Measurements from ENCODE around the gene MGME1.

Gene MGME1

DNA sequence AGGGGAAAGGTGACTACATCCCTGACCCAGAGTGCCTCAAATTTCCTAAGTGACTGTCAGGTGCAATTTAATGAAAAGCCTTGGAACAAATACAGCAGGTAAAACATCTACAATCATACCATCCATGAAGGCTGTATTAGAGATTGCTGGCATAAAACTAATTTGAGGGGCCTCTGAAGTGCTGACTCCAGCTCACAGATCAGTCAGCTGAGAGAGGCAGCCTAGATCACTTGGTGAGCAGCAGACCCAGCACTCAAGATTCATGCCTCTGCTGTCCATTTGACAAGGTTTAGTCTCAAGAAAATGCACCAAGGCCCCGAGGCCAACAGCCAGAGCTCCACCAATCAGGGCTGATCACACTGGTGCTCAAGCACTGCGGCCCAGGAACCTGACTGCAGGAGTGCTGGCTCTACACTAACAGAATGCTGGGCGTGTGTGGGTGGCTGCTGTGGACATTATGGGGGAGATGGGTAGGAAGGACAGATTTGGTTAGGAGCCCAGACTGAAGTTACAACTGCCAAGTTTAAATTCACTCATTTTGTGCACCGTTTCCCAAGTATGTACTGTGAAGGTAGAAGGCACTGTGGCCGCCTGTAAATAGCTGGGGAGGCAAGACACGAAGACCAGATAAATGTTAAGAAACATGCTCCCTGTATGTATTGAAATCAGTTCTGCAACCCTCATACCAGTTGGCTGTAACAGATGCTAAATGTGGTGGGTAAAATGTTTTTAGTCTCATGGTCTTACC, 28.4 kb upstream of the MGME1 start:
- no peaks in the 10 kb centered on the region for H3K79me2 ChIP-seq
- H3K36me3 ChIP-seq (ENCODE audit: control insufficient read depth, insufficient read depth, low read length): no peaks in the 10 kb centered on the region
- no peaks in the 10 kb centered on the region for H3K9me3 ChIP-seq (ENCODE audit: control insufficient read depth, low read length)
- no peak overlapping the region for H3K4me2 ChIP-seq (ENCODE audit: low read length)
- TF ChIP-seq, protein P1, sequence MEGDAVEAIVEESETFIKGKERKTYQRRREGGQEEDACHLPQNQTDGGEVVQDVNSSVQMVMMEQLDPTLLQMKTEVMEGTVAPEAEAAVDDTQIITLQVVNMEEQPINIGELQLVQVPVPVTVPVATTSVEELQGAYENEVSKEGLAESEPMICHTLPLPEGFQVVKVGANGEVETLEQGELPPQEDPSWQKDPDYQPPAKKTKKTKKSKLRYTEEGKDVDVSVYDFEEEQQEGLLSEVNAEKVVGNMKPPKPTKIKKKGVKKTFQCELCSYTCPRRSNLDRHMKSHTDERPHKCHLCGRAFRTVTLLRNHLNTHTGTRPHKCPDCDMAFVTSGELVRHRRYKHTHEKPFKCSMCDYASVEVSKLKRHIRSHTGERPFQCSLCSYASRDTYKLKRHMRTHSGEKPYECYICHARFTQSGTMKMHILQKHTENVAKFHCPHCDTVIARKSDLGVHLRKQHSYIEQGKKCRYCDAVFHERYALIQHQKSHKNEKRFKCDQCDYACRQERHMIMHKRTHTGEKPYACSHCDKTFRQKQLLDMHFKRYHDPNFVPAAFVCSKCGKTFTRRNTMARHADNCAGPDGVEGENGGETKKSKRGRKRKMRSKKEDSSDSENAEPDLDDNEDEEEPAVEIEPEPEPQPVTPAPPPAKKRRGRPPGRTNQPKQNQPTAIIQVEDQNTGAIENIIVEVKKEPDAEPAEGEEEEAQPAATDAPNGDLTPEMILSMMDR (IDR thresholded peaks at IDR 0.05): no peak
- H2AFZ ChIP-seq: no peak overlapping the region
- H3K4me3 ChIP-seq (ENCODE audit: low read depth, low read length): no peak overlapping the region
- H3K27ac ChIP-seq: no peak overlapping the region
- peaks cover 21% of the 10 kb centered on the region for H3K4me1 ChIP-seq
- no peak overlapping the region for H3K9ac ChIP-seq
- no peaks in the 10 kb centered on the region for H3K27me3 ChIP-seq (ENCODE audit: control insufficient read depth, insufficient read depth, low read length)

DNA sequence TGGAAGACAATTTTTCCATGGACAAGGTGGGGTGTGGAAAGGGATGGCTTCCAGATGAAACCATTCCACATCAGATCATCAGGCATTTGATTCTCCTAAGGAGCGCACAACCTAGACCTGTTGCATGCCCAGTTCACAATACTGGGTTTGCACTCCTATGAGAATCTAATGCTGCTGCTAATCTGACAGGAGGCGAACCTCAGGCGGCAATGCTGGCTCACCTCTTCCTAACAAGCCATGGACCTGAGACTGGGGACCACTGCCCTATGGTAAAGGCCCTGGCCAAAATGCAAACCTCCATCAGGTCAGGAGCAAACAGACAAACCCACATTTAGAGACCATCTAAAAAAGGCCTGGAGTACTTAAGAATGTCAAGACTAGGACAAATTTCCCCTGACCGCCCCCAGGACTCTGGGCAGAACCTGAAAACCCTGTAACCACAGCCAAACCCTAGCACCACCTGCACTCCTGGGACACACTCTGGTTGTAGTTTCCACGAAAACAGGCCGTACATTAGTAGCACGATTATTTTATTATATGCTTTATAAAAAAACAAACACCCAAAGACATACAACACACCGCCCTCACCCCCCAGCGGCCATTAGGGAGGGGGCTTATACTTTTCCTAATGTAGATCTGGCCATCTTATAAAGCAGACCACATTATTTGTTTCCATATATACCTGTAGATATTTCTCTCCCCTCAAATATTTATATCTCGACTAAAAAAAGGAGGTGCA, 27.6 kb upstream of the MGME1 start:
- peaks cover 21% of the 10 kb centered on the region for H3K4me1 ChIP-seq
- no peaks in the 10 kb centered on the region for H3K9me3 ChIP-seq (ENCODE audit: control insufficient read depth, low read length)
- no peak overlapping the region for H3K9ac ChIP-seq
- H3K27ac ChIP-seq: no peak overlapping the region
- H3K27me3 ChIP-seq (ENCODE audit: control insufficient read depth, insufficient read depth, low read length): no peaks in the 10 kb centered on the region
- H3K79me2 ChIP-seq: no peaks in the 10 kb centered on the region
- no peak overlapping the region for H2AFZ ChIP-seq
- TF ChIP-seq, protein P1 (IDR thresholded peaks at IDR 0.05): no peak
- no peaks in the 10 kb centered on the region for H3K36me3 ChIP-seq (ENCODE audit: control insufficient read depth, insufficient read depth, low read length)
- no peak overlapping the region for H3K4me2 ChIP-seq (ENCODE audit: low read length)
- H3K4me3 ChIP-seq (ENCODE audit: low read depth, low read length): no peak overlapping the region

DNA sequence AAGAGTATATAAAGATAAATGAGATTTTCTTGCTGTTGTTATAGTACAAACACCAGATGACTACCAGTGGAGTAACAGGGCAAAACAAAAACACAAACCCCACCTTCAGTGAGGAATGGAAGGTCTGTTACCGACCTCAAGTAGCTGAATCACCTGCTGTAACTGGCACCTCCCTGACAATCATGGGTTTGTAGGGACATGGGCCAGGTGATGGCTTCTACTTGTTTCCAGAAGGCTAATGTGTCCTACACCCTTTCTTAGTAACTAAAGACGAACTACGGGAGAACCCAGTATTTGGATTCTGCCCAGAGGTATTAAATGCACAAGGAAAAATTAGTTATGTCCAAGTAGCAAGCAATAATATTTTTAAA, 27.0 kb upstream of the MGME1 start:
- Histone ChIP-seq H3K4me1 (peaks cover 18% of the 10 kb centered on the region), H3K36me3 (ENCODE audit: control insufficient read depth, insufficient read depth, low read length) (no peaks in the 10 kb centered on the region), H3K9ac (no peak overlapping the region), H3K4me3 (ENCODE audit: low read depth, low read length) (no peak overlapping the region), H3K79me2 (no peaks in the 10 kb centered on the region), H3K27ac (no peak overlapping the region), H3K4me2 (ENCODE audit: low read length) (no peak overlapping the region), H3K27me3 (ENCODE audit: control insufficient read depth, insufficient read depth, low read length) (no peaks in the 10 kb centered on the region), H3K9me3 (ENCODE audit: control insufficient read depth, low read length) (no peaks in the 10 kb centered on the region), H2AFZ (no peak overlapping the region)
- TF ChIP-seq, protein P1 (IDR thresholded peaks at IDR 0.05): no peak

DNA sequence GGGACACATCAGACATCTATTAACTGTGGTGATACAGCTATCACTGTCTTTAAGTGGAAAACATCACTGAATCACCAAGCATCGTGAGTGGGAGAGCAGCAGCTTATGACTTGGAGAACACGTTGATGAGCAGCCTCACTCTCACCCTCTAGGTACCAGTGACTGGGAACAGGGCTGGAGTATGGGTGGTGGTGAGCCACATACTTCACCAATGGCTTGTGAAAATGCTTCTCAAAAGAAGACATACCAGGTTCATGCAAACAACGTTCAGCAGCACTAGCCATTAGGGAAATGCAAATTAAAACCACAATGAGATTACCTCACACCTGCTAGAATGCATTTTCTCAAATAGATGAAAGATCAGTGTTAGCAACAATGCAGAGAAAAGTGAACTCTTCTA, 25.5 kb upstream of the MGME1 start:
- H2AFZ ChIP-seq: no peak overlapping the region
- no peak overlapping the region for H3K4me2 ChIP-seq (ENCODE audit: low read length)
- peaks cover 9% of the 10 kb centered on the region for H3K4me1 ChIP-seq
- H3K9ac ChIP-seq: no peak overlapping the region
- H3K79me2 ChIP-seq: no peaks in the 10 kb centered on the region
- H3K4me3 ChIP-seq (ENCODE audit: low read depth, low read length): no peak overlapping the region
- no peaks in the 10 kb centered on the region for H3K27me3 ChIP-seq (ENCODE audit: control insufficient read depth, insufficient read depth, low read length)
- no peak overlapping the region for H3K27ac ChIP-seq
- no peaks in the 10 kb centered on the region for H3K9me3 ChIP-seq (ENCODE audit: control insufficient read depth, low read length)
- H3K36me3 ChIP-seq (ENCODE audit: control insufficient read depth, insufficient read depth, low read length): no peaks in the 10 kb centered on the region
- TF ChIP-seq, protein P1 (IDR thresholded peaks at IDR 0.05): no peak
